Muscle layer of colon (tissue), 2 donors: Measurements from ENCODE around the gene INPP5A.

Source experiments
- H3K27ac ChIP-seq: one replicate; pipeline ENCODE4 v1.7.0; 2013; ENCODE audit warnings: low read depth, mild to moderate bottlenecking, low read length, moderate library complexity
- H3K27me3 ChIP-seq, 2 donors: one replicate each; pipeline ENCODE4 v1.7.0; 2013; ENCODE audit warnings: low read length in 2 of 2, mild to moderate bottlenecking in 2 of 2; ENCODE audit not compliant: insufficient read depth in 2 of 2, control insufficient read depth in 1 of 2
- H3K36me3 ChIP-seq: one replicate; pipeline ENCODE4 v1.7.0; 2013; ENCODE audit warnings: mild to moderate bottlenecking, low read length; ENCODE audit not compliant: insufficient read depth
- H3K4me1 ChIP-seq: one replicate; pipeline ENCODE4 v1.7.0; 2013; ENCODE audit warnings: mild to moderate bottlenecking, low read length; ENCODE audit not compliant: insufficient read depth
- H3K4me3 ChIP-seq, 2 donors: one replicate each; pipeline ENCODE4 v1.7.0; 2013; ENCODE audit warnings: low read length in 2 of 2, low read depth in 1 of 2, mild to moderate bottlenecking in 1 of 2, moderate library complexity in 1 of 2
- H3K9ac ChIP-seq: one replicate; pipeline ENCODE4 v1.7.0; 2013; ENCODE audit warnings: low read length
- H3K9me3 ChIP-seq: one replicate; pipeline ENCODE4 v1.7.0; 2013; ENCODE audit warnings: mild to moderate bottlenecking, low read length
- donor health status: abdominal sarcoma.
- donor health status: Adenocarcinoma of cecum.

INPP5A gene

DNA sequence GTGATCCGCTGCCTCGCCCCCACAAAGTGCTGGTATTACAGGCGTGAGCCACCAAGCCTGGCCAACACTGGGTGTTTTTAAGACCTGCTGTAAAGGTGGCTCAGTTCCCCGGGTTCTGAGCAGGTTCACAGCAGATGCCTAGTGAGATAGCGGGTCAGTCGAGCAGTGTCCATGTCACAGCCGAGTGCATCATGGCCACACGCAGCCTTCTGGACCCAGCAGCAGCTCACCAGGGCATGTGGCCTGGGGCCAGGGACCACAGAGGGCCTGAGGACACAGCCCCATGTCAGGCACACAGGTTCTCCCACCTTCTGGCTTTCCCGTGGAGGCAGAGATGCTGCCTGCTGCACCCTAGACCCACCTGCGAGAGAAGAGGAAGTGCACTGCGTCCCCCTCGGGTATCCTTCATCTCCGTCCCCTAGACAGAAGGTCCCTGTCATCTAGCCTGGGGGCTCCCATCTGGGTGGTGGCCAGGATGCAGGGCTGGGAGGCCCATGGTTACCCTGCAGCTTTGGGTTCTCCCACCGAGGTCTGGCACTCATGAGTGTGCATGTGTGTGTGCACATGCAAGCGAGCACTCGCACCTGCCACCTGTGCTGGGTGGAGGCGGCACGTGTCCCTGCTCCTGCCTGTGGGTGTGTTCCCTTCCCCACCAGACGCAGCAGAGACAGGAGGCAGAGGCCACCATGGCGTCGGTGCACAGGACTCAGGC is 149.8 kb downstream of the INPP5A start:
- Histone ChIP-seq H3K4me1 (no peaks in the 10 kb centered on the region), H3K9me3 (no peaks in the 10 kb centered on the region), H3K27ac (no peak overlapping the region), H3K9ac (no peak overlapping the region), H3K36me3 (peaks cover 9% of the 10 kb centered on the region), H3K27me3 (no peaks in the 10 kb centered on the region), H3K4me3 (no peak overlapping the region)

DNA sequence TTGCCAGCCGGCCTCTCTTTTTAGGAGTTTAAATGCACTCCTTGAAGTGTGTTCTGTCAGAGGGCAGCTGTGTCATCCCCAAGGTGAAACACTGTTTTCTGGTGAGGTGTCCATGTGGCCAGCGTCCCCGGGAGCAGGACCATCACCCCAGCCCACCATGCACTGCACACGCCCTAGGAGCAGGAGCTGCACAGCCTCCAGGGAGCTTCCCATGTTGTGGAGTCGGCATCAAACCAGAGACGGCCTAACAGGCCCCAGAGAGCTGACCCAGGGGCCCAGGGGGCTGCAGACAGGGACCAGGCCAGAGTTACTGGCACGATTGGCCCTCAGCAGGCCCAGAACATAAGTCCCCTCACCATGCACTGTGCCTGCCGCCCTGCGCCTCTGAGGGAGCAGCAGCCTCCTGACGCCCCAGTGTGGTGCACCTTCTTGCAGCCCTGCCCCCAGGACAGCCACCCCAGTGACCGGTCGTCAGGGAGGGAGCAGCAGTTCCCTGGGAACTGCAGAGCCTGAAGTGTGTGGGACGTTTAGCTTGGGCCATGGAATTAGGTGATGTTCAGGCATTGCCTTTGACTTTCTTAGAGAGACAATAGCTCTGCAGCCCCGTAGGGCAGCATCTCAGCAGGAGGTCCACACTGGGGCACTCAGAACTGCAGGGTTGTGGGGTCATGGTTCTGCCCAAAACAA is 150.4 kb downstream of the INPP5A start:
- no peak overlapping the region for H3K9ac ChIP-seq
- H3K4me1 ChIP-seq = no peaks in the 10 kb centered on the region
- H3K27me3 ChIP-seq = no peaks in the 10 kb centered on the region
- H3K9me3 ChIP-seq = no peaks in the 10 kb centered on the region
- peaks cover 9% of the 10 kb centered on the region for H3K36me3 ChIP-seq
- no peak overlapping the region for H3K4me3 ChIP-seq
- no peak overlapping the region for H3K27ac ChIP-seq

- Histone ChIP-seq H3K4me3 (no peak overlapping the region), H3K36me3 (peaks cover 9% of the 10 kb centered on the region), H3K4me1 (no peaks in the 10 kb centered on the region), H3K27me3 (no peaks in the 10 kb centered on the region), H3K9me3 (no peaks in the 10 kb centered on the region), H3K27ac (no peak overlapping the region), H3K9ac (no peak overlapping the region)
Observed at GRCh38 chr10:132688580-132689420, 151.2 kb downstream of the INPP5A start.

DNA sequence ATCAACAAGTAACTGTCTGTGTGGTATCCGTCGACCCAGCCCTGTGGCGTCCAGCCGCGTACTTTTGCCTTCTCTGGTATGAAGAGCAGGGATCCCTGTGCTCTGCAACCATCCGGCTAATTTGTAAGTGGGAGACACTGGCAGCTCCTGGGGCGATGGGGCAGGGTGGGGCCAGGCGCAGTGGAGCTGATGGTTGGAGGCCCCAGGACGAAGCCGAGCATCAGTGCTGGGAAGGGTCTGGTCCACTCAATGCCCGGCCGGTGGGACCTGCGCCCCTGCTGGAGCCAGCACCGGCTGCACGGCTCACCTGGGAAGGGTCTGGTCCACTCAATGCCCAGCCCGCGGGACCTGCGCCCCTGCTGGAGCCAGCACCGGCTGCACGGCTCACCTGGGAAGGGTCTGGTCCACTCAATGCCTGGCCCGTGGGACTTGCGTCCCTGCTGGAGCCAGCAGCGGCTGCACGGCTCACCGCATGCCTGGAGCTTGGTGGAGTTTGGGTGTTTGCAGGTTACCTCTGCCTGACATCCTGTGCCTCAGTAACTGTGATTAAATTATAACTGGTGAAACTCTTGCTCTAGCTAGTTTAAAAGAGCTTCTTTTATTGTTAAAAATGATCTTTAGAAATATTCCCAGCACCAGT is 152.3 kb downstream of the INPP5A start:
- Histone ChIP-seq H3K27me3 (no peaks in the 10 kb centered on the region), H3K9me3 (no peaks in the 10 kb centered on the region), H3K4me1 (no peaks in the 10 kb centered on the region), H3K9ac (no peak overlapping the region), H3K4me3 (no peak overlapping the region), H3K36me3 (peaks cover 9% of the 10 kb centered on the region), H3K27ac (no peak overlapping the region)

- Histone ChIP-seq H3K4me3 (no peak overlapping the region), H3K27ac (no peak overlapping the region), H3K9ac (no peak overlapping the region), H3K36me3 (peaks cover 9% of the 10 kb centered on the region), H3K27me3 (no peaks in the 10 kb centered on the region), H3K9me3 (no peaks in the 10 kb centered on the region), H3K4me1 (no peaks in the 10 kb centered on the region)
Observed at GRCh38 chr10:132690401-132690800, 152.8 kb downstream of the INPP5A start.

DNA sequence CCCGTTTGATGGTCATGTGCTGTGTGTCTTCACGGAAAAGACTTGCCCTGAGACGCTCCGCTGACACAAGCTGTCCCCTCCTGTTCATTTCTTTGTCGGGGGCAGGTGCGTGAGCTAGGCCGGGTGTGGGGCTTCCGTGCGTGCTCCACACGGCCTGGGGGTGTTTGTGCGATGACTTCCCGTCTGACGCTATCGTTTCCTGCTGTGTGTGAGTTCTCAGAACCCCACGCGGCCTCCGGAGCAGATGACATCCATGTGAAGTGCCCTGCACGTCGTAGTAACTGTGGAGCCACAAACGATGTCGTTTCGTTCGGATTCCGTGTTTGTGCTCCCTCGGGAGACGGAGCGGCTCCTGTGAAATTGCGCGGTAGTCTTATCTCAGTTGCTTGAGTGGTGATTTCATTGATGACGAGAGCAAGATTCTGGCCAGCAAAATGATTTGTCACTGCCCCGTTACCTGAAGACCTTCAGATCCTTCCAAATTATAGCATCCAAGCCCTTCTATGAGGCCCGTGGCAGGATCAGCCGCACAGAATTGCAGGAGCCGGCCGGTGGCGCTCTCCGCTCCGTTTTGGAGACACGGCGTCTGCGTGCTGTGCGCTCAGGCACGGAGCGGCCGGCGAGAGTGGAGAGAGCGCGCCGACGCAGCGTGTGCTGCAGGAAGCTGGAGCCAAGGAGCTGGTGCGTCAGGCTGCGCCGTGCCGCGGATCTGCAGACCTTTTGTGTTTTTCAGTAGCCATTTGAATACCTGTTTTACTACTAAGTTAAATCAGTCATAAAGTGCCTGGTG is 153.4 kb downstream of the INPP5A start:
- no peaks in the 10 kb centered on the region for H3K27me3 ChIP-seq
- no peaks in the 10 kb centered on the region for H3K9me3 ChIP-seq
- H3K4me3 ChIP-seq = no peak overlapping the region
- H3K27ac ChIP-seq = no peak overlapping the region
- H3K36me3 ChIP-seq = peaks cover 9% of the 10 kb centered on the region
- H3K9ac ChIP-seq = no peak overlapping the region
- no peaks in the 10 kb centered on the region for H3K4me1 ChIP-seq

GRCh38 chr10:132691711-132692153 is 154.1 kb downstream of the INPP5A start:
- no peak overlapping the region for H3K9ac ChIP-seq
- no peak overlapping the region for H3K4me3 ChIP-seq
- H3K27ac ChIP-seq = no peak overlapping the region
- H3K36me3 ChIP-seq = peaks cover 9% of the 10 kb centered on the region
- no peaks in the 10 kb centered on the region for H3K27me3 ChIP-seq
- no peaks in the 10 kb centered on the region for H3K4me1 ChIP-seq
- H3K9me3 ChIP-seq = no peaks in the 10 kb centered on the region

- H3K27ac ChIP-seq = no peak overlapping the region
- H3K36me3 ChIP-seq = peaks cover 9% of the 10 kb centered on the region
- H3K4me1 ChIP-seq = no peaks in the 10 kb centered on the region
- no peak overlapping the region for H3K9ac ChIP-seq
- no peaks in the 10 kb centered on the region for H3K9me3 ChIP-seq
- H3K27me3 ChIP-seq = no peaks in the 10 kb centered on the region
- H3K4me3 ChIP-seq = no peak overlapping the region
Observed at GRCh38 chr10:132692311-132692710, 154.7 kb downstream of the INPP5A start.

DNA sequence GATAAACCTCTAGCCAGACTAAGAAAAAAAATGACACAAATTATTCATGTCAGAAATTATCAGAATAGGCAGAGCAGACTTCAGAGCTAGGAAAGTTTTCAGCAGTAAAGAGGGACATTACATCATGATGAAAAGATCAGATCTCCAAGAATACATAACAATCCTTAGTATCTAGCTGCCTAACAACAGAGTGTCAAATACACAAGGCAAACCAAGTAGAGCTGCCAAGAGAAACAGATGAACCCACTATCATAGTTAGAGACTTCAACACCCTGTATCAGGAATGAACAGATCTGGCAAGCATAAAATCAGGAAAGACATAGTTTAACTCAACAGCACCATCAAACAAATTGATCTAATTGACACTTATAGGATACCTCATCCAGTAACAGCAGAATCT is 156.1 kb downstream of the INPP5A start:
- H3K4me1 ChIP-seq = no peaks in the 10 kb centered on the region
- H3K4me3 ChIP-seq = no peak overlapping the region

GRCh38 chr10:132696204-132696603 is 158.6 kb downstream of the INPP5A start:
- H3K27ac ChIP-seq = no peak overlapping the region

More for the DNA sequence above, 156.1 kb downstream of the INPP5A start:
- H3K9me3 ChIP-seq = no peaks in the 10 kb centered on the region
- H3K27me3 ChIP-seq = no peaks in the 10 kb centered on the region
- no peak overlapping the region for H3K9ac ChIP-seq
- H3K36me3 ChIP-seq = peaks cover 14% of the 10 kb centered on the region
- no peak overlapping the region for H3K27ac ChIP-seq

More at GRCh38 chr10:132696204-132696603, 158.6 kb downstream of the INPP5A start:
- peaks cover 16% of the 10 kb centered on the region for H3K4me1 ChIP-seq
- H3K9me3 ChIP-seq = no peaks in the 10 kb centered on the region
- H3K4me3 ChIP-seq = no peak overlapping the region
- peaks cover 5% of the 10 kb centered on the region for H3K36me3 ChIP-seq
- H3K9ac ChIP-seq = no peak overlapping the region
- no peaks in the 10 kb centered on the region for H3K27me3 ChIP-seq
